ENCODE data around the gene FAM168B. TPM values are rescaled to one million over a fixed set of nuclear protein-coding genes. Genes with fewer than 3 reads are reported as not detected.

Gene FAM168B
- total and polyA plus RNA-seq, 9 donors, result 54.4 to 117 (median 98.4) TPM

DNA sequence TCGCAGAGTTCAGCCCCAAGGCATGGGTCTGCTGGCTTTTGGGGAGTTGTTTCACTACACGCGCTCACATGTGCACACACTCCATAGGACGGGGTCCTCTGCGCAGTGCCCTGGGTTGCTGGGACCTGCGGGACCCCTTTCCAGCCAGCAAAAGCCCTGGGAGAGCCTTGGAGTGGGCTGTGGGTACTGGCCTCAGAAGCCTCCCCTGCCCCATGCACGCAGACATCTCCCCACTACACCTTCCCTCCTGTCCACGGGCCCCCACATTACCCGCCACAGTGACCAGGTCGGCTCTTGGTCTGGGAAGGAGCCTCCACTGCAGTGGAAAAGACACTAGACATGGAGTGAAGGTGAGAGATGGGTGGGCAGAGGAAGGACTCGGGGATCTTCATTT is 48.5 kb downstream of the FAM168B start:
- intact Hi-C loops (cut with DNase I), result no loop called here
- H3K36me3 ChIP-seq, result no peaks in the 10 kb centered on the region
- H3K27me3 ChIP-seq, result no peaks in the 10 kb centered on the region
- no peak for DNase-seq
- H3K4me1 ChIP-seq (ENCODE audit: insufficient read depth), result no peaks in the 10 kb centered on the region
- no peak for TF ChIP-seq POLR2A (IDR thresholded peaks at IDR 0.05)
- no peak for TF ChIP-seq EP300 (IDR thresholded peaks at IDR 0.05)
- TF ChIP-seq, protein P1, sequence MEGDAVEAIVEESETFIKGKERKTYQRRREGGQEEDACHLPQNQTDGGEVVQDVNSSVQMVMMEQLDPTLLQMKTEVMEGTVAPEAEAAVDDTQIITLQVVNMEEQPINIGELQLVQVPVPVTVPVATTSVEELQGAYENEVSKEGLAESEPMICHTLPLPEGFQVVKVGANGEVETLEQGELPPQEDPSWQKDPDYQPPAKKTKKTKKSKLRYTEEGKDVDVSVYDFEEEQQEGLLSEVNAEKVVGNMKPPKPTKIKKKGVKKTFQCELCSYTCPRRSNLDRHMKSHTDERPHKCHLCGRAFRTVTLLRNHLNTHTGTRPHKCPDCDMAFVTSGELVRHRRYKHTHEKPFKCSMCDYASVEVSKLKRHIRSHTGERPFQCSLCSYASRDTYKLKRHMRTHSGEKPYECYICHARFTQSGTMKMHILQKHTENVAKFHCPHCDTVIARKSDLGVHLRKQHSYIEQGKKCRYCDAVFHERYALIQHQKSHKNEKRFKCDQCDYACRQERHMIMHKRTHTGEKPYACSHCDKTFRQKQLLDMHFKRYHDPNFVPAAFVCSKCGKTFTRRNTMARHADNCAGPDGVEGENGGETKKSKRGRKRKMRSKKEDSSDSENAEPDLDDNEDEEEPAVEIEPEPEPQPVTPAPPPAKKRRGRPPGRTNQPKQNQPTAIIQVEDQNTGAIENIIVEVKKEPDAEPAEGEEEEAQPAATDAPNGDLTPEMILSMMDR (IDR thresholded peaks at IDR 0.05), result no peak
- H3K27ac ChIP-seq, result no peak overlapping the region
- H3K4me3 ChIP-seq, result no peak overlapping the region
- no peaks in the 10 kb centered on the region for H3K9me3 ChIP-seq
- WGBS, 3 donors, result 81 to 95% (median 87%) methylated on average over 11 of the region's 11 CpGs

DNA sequence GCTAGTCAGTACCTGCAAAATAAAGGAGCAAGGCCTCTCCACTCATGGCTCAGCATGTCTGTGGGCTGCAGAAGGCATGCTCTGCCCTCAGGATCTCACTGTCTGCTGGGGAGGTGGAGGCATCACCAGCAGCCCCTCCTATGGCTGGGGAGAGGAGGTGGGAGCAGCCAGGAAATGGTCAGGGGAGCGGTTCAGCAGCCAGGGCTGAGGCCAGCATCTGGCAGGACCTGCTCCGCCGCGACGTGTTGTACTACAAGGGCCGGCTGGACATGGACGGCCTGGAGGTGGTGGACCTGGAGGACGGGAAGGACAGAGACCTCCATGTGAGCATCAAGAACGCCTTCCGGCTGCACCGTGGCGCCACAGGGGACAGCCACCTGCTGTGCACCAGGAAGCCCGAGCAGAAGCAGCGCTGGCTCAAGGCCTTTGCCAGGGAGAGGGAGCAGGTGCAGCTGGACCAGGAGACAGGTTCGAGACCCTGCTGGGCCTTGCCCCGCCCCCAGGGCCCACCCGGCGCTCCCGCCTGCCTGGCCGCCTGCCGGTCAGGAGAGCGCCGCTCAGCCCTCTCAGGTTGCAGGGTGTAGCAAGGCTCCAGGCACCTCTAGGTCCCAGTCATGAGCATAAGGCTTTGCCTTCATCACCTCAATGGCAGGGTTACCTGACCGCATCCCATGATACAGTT is 49.0 kb downstream of the FAM168B start:
- TF ChIP-seq, protein P1 (IDR thresholded peaks at IDR 0.05), result no peak
- TF ChIP-seq EP300 (IDR thresholded peaks at IDR 0.05), result no peak
- TF ChIP-seq POLR2A (IDR thresholded peaks at IDR 0.05), result no peak
- 83 to 87% (median 84%) methylated on average over 20 to 24 of the region's 24 CpGs for WGBS, 3 donors
- Histone ChIP-seq H3K4me1 (ENCODE audit: insufficient read depth) (no peaks in the 10 kb centered on the region), H3K36me3 (no peaks in the 10 kb centered on the region), H3K27me3 (no peaks in the 10 kb centered on the region), H3K9me3 (no peaks in the 10 kb centered on the region), H3K4me3 (no peak overlapping the region), H3K27ac (no peak overlapping the region)
- DNase-seq, result no peak
- intact Hi-C loops (cut with DNase I), result no loop called here

DNA sequence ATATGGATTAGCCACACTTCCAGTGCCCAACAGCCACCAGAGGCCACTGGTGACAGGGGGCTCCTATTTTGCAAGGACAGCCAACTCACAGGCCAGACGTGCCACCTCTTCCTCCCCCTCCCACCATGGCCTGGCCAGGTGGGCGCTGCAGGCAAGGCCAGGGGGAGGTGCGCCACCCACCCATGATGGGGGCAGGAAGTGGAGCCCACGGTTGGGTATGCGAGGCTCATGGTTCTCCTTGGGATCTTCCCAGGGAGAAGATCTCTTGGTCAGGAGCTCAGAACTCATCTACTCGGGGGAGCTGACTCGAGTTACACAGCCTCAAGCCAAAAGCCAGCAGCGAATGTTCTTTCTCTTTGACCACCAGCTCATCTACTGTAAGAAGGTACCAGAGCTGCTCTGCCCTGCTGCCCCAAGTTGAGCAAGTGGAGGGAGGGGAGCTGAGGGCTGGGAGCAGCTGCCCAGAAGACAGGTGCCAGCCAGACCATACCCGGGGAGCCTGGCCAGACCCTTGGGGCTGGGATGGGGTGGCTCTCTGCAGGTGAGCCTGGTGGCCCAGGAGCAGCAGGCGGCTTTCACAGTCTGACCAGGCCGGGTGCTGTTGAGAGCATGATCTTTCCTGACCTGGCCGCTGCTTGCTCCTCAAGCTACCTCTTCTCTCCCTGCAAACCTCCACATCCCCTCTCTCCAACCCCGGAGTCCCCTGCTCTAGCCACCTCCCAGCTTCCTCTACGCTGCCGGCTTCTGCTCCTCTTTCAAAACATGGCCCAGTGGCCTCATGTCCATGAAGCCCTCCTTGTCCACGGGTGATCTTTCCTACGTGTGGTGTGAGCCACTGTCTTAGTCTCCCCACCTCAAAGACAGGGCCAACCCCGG is 49.8 kb downstream of the FAM168B start:
- H3K4me1 ChIP-seq (ENCODE audit: insufficient read depth), result no peaks in the 10 kb centered on the region
- no peak for DNase-seq
- WGBS, 3 donors, result 80 to 81% (median 81%) methylated on average over 18 of the region's 18 CpGs
- no peak overlapping the region for H3K27ac ChIP-seq
- H3K36me3 ChIP-seq, result no peaks in the 10 kb centered on the region
- no peaks in the 10 kb centered on the region for H3K9me3 ChIP-seq
- H3K4me3 ChIP-seq, result no peak overlapping the region
- intact Hi-C loops (cut with DNase I), result no loop called here
- TF ChIP-seq EP300 (IDR thresholded peaks at IDR 0.05), result no peak
- no peak for TF ChIP-seq POLR2A (IDR thresholded peaks at IDR 0.05)
- TF ChIP-seq, protein P1 (IDR thresholded peaks at IDR 0.05), result no peak
- no peaks in the 10 kb centered on the region for H3K27me3 ChIP-seq

DNA sequence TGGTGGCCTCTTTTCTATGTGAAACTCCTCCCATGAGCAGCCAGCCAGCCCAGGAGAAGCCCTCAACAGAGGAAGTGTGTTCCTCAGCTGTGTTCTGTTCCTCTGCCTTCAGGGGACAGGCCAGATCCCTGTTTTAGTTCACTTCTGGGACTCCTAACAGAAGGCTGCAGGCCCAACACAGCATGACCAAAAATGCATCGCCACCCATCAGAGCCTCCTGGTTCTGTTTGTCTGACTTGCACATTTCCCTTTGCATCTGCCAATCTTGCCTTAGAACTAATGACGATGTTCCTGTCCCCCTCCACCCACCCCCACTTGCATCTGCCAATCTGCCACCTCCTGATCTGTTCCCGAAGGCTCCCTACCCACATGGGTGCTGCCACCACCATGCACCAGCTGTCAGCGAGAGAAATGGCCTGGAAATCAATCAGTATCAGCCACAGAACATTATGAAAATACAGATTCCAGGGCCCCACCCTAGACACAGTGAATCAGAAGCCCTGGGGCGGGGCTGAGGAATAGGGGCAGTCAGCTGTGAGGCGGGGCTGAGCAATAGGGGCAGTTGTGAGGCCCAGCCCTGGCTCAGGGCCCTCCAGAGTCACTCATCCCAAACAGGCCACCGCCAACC is 51.0 kb downstream of the FAM168B start:
- WGBS, 3 donors, result 88 to 94% (median 94%) methylated on average over 7 of the region's 7 CpGs
- H3K27ac ChIP-seq, result no peak overlapping the region
- no peaks in the 10 kb centered on the region for H3K36me3 ChIP-seq
- no peak overlapping the region for H3K4me3 ChIP-seq
- intact Hi-C loops (cut with DNase I), result no loop called here
- no peaks in the 10 kb centered on the region for H3K4me1 ChIP-seq (ENCODE audit: insufficient read depth)
- no peaks in the 10 kb centered on the region for H3K27me3 ChIP-seq
- TF ChIP-seq POLR2A (IDR thresholded peaks at IDR 0.05) (no peak), EP300 (IDR thresholded peaks at IDR 0.05) (no peak)
- TF ChIP-seq, protein P1 (IDR thresholded peaks at IDR 0.05), result no peak
- no peak for DNase-seq
- H3K9me3 ChIP-seq, result no peaks in the 10 kb centered on the region
